ENCODE results near the gene HERC2. TPM values are rescaled to one million over a fixed set of nuclear protein-coding genes. Genes with fewer than 3 reads are reported as not detected.

HERC2 gene
- total and polyA plus RNA-seq, 7 donors: 23.9 to 59.7 (median 41.1) TPM

- WGBS, 3 donors: 3 to 8% (median 4%) methylated on average over 54 to 76 of the region's 76 CpGs
- Histone ChIP-seq H3K36me3 (ENCODE audit: insufficient read depth in 1 of 2, low read depth in 1 of 2) (no peaks in the 10 kb centered on the region), H3K9me3 (peaks cover 7% of the 10 kb centered on the region), H3K27me3 (ENCODE audit: insufficient read depth in 3 of 3, low read length in 2 of 3) (peaks cover 0 to 64% (median 13%) of the 10 kb centered on the region in 3 donors), H3K4me3 (peak overlapping the region; percentile 70), H3K4me1 (peaks cover 12% of the 10 kb centered on the region), H3K27ac (peak overlapping the region; percentile 72)
- intact Hi-C loops (cut with DNase I): no loop called here
- DNase-seq (peak in 1 of 2 donors; percentile 61), ATAC-seq (peak; percentile 39 to 78 (median 69))
- TF ChIP-seq CTCF (IDR thresholded peaks at IDR 0.05): no peak
Measured at GRCh38 chr15:28094732-28095521, 227.1 kb downstream of the HERC2 start.

GRCh38 chr15:28093752-28094535 is 228.0 kb downstream of the HERC2 start:
- peak overlapping the region; percentile 70 for H3K4me3 ChIP-seq
- intact Hi-C loops (cut with DNase I): no loop called here
- H3K9me3 ChIP-seq: peaks cover 7% of the 10 kb centered on the region
- 60 to 74% (median 68%) methylated on average over 20 of the region's 20 CpGs for WGBS, 3 donors
- DNase-seq: no peak
- H3K36me3 ChIP-seq (ENCODE audit: insufficient read depth in 1 of 2, low read depth in 1 of 2): no peaks in the 10 kb centered on the region
- peaks cover 0 to 55% (median 11%) of the 10 kb centered on the region in 3 donors for H3K27me3 ChIP-seq (ENCODE audit: insufficient read depth in 3 of 3, low read length in 2 of 3)
- no peak overlapping the region for H3K27ac ChIP-seq
- no peak for ATAC-seq
- peaks cover 12% of the 10 kb centered on the region for H3K4me1 ChIP-seq
- TF ChIP-seq CTCF (IDR thresholded peaks at IDR 0.05): no peak

- TF ChIP-seq CTCF (IDR thresholded peaks at IDR 0.05): no peak
- intact Hi-C loops (cut with DNase I): no loop called here
- Histone ChIP-seq H3K27ac (no peak overlapping the region), H3K4me1 (peaks cover 6% of the 10 kb centered on the region), H3K9me3 (peaks cover 7% of the 10 kb centered on the region), H3K36me3 (ENCODE audit: insufficient read depth in 1 of 2, low read depth in 1 of 2) (no peaks in the 10 kb centered on the region), H3K4me3 (no peak overlapping the region), H3K27me3 (ENCODE audit: insufficient read depth in 3 of 3, low read length in 2 of 3) (peaks cover 0 to 29% (median 5%) of the 10 kb centered on the region in 3 donors)
- no peak for ATAC-seq
- DNase-seq: no peak
- 72 to 100% (median 96%) methylated on average over 2 of the region's 2 CpGs for WGBS, 3 donors
Measured at GRCh38 chr15:28091313-28091712, 230.7 kb downstream of the HERC2 start.

GRCh38 chr15:28086175-28086703 is 235.7 kb downstream of the HERC2 start:
- Histone ChIP-seq H3K4me3 (no peak overlapping the region), H3K4me1 (no peaks in the 10 kb centered on the region), H3K9me3 (peaks cover 2% of the 10 kb centered on the region), H3K27me3 (ENCODE audit: insufficient read depth in 3 of 3, low read length in 2 of 3) (no peaks in the 10 kb centered on the region), H3K27ac (no peak overlapping the region), H3K36me3 (ENCODE audit: insufficient read depth in 1 of 2, low read depth in 1 of 2) (no peaks in the 10 kb centered on the region)
- peak; percentile 56 for TF ChIP-seq CTCF (IDR thresholded peaks at IDR 0.05)
- intact Hi-C loops (cut with DNase I): no loop called here
- 18 to 31% (median 29%) methylated on average over 2 of the region's 2 CpGs for WGBS, 3 donors
- DNase-seq (no peak), ATAC-seq (peak; percentile 79 to 90 (median 86))

All from psoas muscle (tissue), 8 donors.